H9 (cell line): ENCODE data around the gene SETD3. TPM values are rescaled to one million over a fixed set of nuclear protein-coding genes. Genes with fewer than 3 reads are reported as not detected.
A peak's percentile ranks its signal among the peaks of the same experiment; 100 is the strongest.

Experiments used
- DNase-seq: peaks from one replicate; pipeline ENCODE4 v3.0.0-alpha.2; 2017
- H2AFZ ChIP-seq: one replicate; pipeline ENCODE4 v1.6.1; 2013; ENCODE audit warnings: mild to moderate bottlenecking, low read length, control low read depth, moderate library complexity
- H2AK5ac ChIP-seq: 2 replicates; pipeline ENCODE4 v1.6.1; 2013; ENCODE audit warnings: low read length, control low read depth, mixed read lengths; ENCODE audit not compliant: insufficient read length
- H2BK120ac ChIP-seq: one replicate; pipeline ENCODE4 v1.6.1; 2013; ENCODE audit warnings: low read depth, mild to moderate bottlenecking, low read length, control low read depth, inconsistent platforms; ENCODE audit not compliant: poor library complexity, severe bottlenecking
- H2BK12ac ChIP-seq: 2 replicates; pipeline ENCODE4 v1.6.1; 2013; ENCODE audit warnings: low read length, control low read depth, mixed read lengths, low read depth; ENCODE audit not compliant: insufficient read length
- H2BK15ac ChIP-seq: 2 replicates; pipeline ENCODE4 v1.6.1; 2013; ENCODE audit warnings: low read depth, low read length, control low read depth
- H2BK20ac ChIP-seq: one replicate; pipeline ENCODE4 v1.6.1; 2013; ENCODE audit warnings: low read depth, mild to moderate bottlenecking, low read length, control low read depth, inconsistent platforms; ENCODE audit not compliant: poor library complexity, severe bottlenecking
- H2BK5ac ChIP-seq: 2 replicates; pipeline ENCODE4 v1.6.1; 2013; ENCODE audit warnings: low read length, control low read depth, mixed read lengths; ENCODE audit not compliant: insufficient read length
- H3K14ac ChIP-seq: 2 replicates; pipeline ENCODE4 v1.6.1; 2013; ENCODE audit warnings: low read length, control low read depth; ENCODE audit not compliant: insufficient read depth
- H3K18ac ChIP-seq: 2 replicates; pipeline ENCODE4 v1.6.1; 2013; ENCODE audit warnings: low read depth, mild to moderate bottlenecking, mixed read lengths, low read length, control low read depth; ENCODE audit not compliant: insufficient read length
- H3K23ac ChIP-seq: 2 replicates; pipeline ENCODE4 v1.6.1; 2013; ENCODE audit warnings: low read length, control low read depth, mixed read lengths, low read depth; ENCODE audit not compliant: insufficient read length
- H3K23me2 ChIP-seq: 2 replicates; pipeline ENCODE4 v1.6.1; 2013; ENCODE audit warnings: low read depth, mild to moderate bottlenecking, mixed read lengths, low read length, control low read depth; ENCODE audit not compliant: insufficient read length, poor library complexity, severe bottlenecking
- H3K27ac ChIP-seq: 2 replicates; pipeline ENCODE4 v1.5.1; 2013; ENCODE audit warnings: low read length, control low read depth, mixed read lengths, low read depth; ENCODE audit not compliant: insufficient read length
- H3K27me3 ChIP-seq: 2 replicates; pipeline ENCODE4 v1.6.1; 2013; ENCODE audit warnings: low read length, control low read depth, inconsistent platforms; ENCODE audit not compliant: insufficient read depth
- H3K4ac ChIP-seq: 2 replicates; pipeline ENCODE4 v1.6.1; 2013; ENCODE audit warnings: low read depth, mild to moderate bottlenecking, control low read depth, inconsistent platforms, low read length, moderate library complexity
- H3K4me1 ChIP-seq: 2 replicates; pipeline ENCODE4 v1.6.1; 2013; ENCODE audit warnings: low read length, control low read depth, inconsistent platforms; ENCODE audit not compliant: insufficient read depth
- H3K4me2 ChIP-seq: 2 replicates; pipeline ENCODE4 v1.6.1; 2013; ENCODE audit warnings: low read length, control low read depth, mixed read lengths; ENCODE audit not compliant: insufficient read length, insufficient read depth
- H3K56ac ChIP-seq: 2 replicates; pipeline ENCODE4 v1.6.1; 2013; ENCODE audit warnings: low read depth, mild to moderate bottlenecking, mixed read lengths, low read length, control low read depth; ENCODE audit not compliant: insufficient read length
- H3K79me1 ChIP-seq: 2 replicates; pipeline ENCODE4 v1.6.1; 2013; ENCODE audit warnings: low read depth, mild to moderate bottlenecking, moderate library complexity, low read length, control low read depth, inconsistent platforms; ENCODE audit not compliant: insufficient read depth, poor library complexity, severe bottlenecking
- H3K79me2 ChIP-seq: 2 replicates; pipeline ENCODE4 v1.6.1; 2013; ENCODE audit warnings: low read length, control low read depth, inconsistent platforms; ENCODE audit not compliant: insufficient read depth
- H3K9ac ChIP-seq: 2 replicates; pipeline ENCODE4 v1.6.1; 2013; ENCODE audit warnings: low read length, control low read depth, mixed read lengths; ENCODE audit not compliant: insufficient read length; ENCODE audit errors: extremely low read depth
- H3K9me3 ChIP-seq: one replicate; pipeline ENCODE4 v1.6.1; 2013; ENCODE audit warnings: low read depth, low read length, inconsistent platforms; ENCODE audit not compliant: control insufficient read depth
- H3T11ph ChIP-seq: one replicate; pipeline ENCODE4 v1.6.1; 2013; ENCODE audit warnings: mild to moderate bottlenecking, low read length, control low read depth, inconsistent platforms
- H4K20me1 ChIP-seq: one replicate; pipeline ENCODE4 v1.6.1; 2013; ENCODE audit not compliant: control insufficient read depth, insufficient read length, insufficient read depth
- H4K5ac ChIP-seq: 2 replicates; pipeline ENCODE4 v1.6.1; 2013; ENCODE audit warnings: low read depth, mild to moderate bottlenecking, mixed read lengths, low read length, control low read depth; ENCODE audit not compliant: insufficient read length
- H4K8ac ChIP-seq: replicated peaks from 2 replicates; pipeline ENCODE4 v1.6.1; 2013; ENCODE audit warnings: low read length, control low read depth, mixed read lengths, low read depth; ENCODE audit not compliant: insufficient read length
- H4K91ac ChIP-seq: 2 replicates; pipeline ENCODE4 v1.6.1; 2013; ENCODE audit warnings: low read depth, mild to moderate bottlenecking, moderate library complexity, mixed read lengths, low read length, control low read depth; ENCODE audit not compliant: insufficient read length
- H3K27ac Mint-ChIP-seq, 3 experiments: 2 replicates in 2 of 3; 3 replicates in 1 of 3; pipeline ENCODE4 v1.8.0; 2020 to 2021; ENCODE audit warnings: mixed read lengths in 3 of 3, mild to moderate bottlenecking in 1 of 3, moderate library complexity in 1 of 3
- H3K27me3 Mint-ChIP-seq: 2 replicates; pipeline ENCODE4 v1.8.0; 2021; ENCODE audit warnings: low read depth, mild to moderate bottlenecking, moderate library complexity, mixed read lengths
- H3K36me3 Mint-ChIP-seq, 3 experiments: 2 replicates in 2 of 3; 3 replicates in 1 of 3; pipeline ENCODE4 v1.8.0; 2020 to 2021; ENCODE audit warnings: low read depth in 3 of 3, mixed read lengths in 3 of 3; ENCODE audit not compliant: insufficient read depth in 1 of 3
- H3K4me1 Mint-ChIP-seq, 2 experiments: 2 replicates each; pipeline ENCODE4 v1.8.0; 2020; ENCODE audit warnings: mixed read lengths in 2 of 2
- H3K4me3 Mint-ChIP-seq, 2 experiments: 2 replicates in 1 of 2; 3 replicates in 1 of 2; pipeline ENCODE4 v1.8.0; 2020 to 2021; ENCODE audit warnings: mild to moderate bottlenecking in 2 of 2, mixed read lengths in 2 of 2, moderate library complexity in 1 of 2
- H3K9me3 Mint-ChIP-seq, 2 experiments: 2 replicates in 1 of 2; 3 replicates in 1 of 2; pipeline ENCODE4 v1.8.0; 2020; ENCODE audit warnings: mild to moderate bottlenecking in 2 of 2, mixed read lengths in 2 of 2, moderate library complexity in 1 of 2
- CTCF ChIP-seq: fragments of 200-600 bp; sonication (generic); conservative IDR thresholded peaks from 3 replicates; pipeline ENCODE4 v1.8.0; 2021; ENCODE audit warnings: antibody characterized with exemption, mild to moderate bottlenecking
- WGBS: extraction: QIAGEN DNeasy Blood & Tissue Kit; methylation state at CpG from one replicate; pipeline ENCODE4 v1.1.7; 2013; ENCODE audit warnings: missing lambda C conversion rate, low lambda C conversion rate, mixed read lengths; ENCODE audit not compliant: insufficient read length; ENCODE audit errors: extremely low coverage; 5-methylcytosine and 5-hydroxymethylcytosine counted together
- total RNA-seq: library from RNA; stranded (reverse); gene quantifications from 2 replicates; pipeline ENCODE4 v1.2.1, GENCODE V29; 2021

The SETD3 gene
- total RNA-seq, 1 experiment from 2014 or later, result 56.7 TPM

- H3K4ac ChIP-seq, result no peak overlapping the region
- no peak overlapping the region for H3K27ac ChIP-seq
- H3K9me3 Mint-ChIP-seq, result no peaks in the 10 kb centered on the region
Measured at GRCh38 chr14:99452968-99453367, 27.7 kb downstream of the SETD3 start.

More at GRCh38 chr14:99452968-99453367, 27.7 kb downstream of the SETD3 start:
- Histone ChIP-seq H2AFZ (no peak overlapping the region), H3K14ac (no peak overlapping the region), H3K4me2 (no peak overlapping the region), H2BK12ac (no peak overlapping the region), H2BK20ac (no peak overlapping the region), H3K9ac (no peak overlapping the region), H4K8ac (no peak overlapping the region), H2BK15ac (no peak overlapping the region), H4K20me1 (no peaks in the 10 kb centered on the region), H3T11ph (no peak overlapping the region), H4K91ac (no peak overlapping the region), H3K79me2 (no peaks in the 10 kb centered on the region), H3K4me1 (no peaks in the 10 kb centered on the region), H3K27me3 (no peaks in the 10 kb centered on the region), H3K23ac (no peak overlapping the region), H3K56ac (no peak overlapping the region), H2BK120ac (no peak overlapping the region), H2BK5ac (no peak overlapping the region), H3K23me2 (no peaks in the 10 kb centered on the region), H3K9me3 (no peaks in the 10 kb centered on the region), H2AK5ac (no peak overlapping the region), H4K5ac (no peak overlapping the region), H3K18ac (no peak overlapping the region), H3K79me1 (peaks cover 3% of the 10 kb centered on the region)
- DNase-seq, result no peak
- Mint-ChIP-seq H3K4me1 (no peaks in the 10 kb centered on the region), H3K27ac (peak overlapping the region in 1 of 3 experiments; percentile 23; a peak in 1 of 7 replicates), H3K4me3 (no peak overlapping the region), H3K27me3 (no peaks in the 10 kb centered on the region), H3K36me3 (peaks cover 17 to 49% (median 42%) of the 10 kb centered on the region in 3 experiments; a peak in 6 of 7 replicates)
- no peak for TF ChIP-seq CTCF
- WGBS, result no CpG with 5 or more reads among the region's 4 CpGs
